ENCODE measurements around the gene FBL. TPM values are rescaled to one million over a fixed set of nuclear protein-coding genes. Genes with fewer than 3 reads are reported as not detected.
A peak's percentile ranks its signal among the peaks of the same experiment; 100 is the strongest.

The FBL gene
- polyA plus RNA-seq, 1 donor (not counting 4 experiments of a cell fraction or from before 2014, with no cell fraction given) = 357 TPM

DNA sequence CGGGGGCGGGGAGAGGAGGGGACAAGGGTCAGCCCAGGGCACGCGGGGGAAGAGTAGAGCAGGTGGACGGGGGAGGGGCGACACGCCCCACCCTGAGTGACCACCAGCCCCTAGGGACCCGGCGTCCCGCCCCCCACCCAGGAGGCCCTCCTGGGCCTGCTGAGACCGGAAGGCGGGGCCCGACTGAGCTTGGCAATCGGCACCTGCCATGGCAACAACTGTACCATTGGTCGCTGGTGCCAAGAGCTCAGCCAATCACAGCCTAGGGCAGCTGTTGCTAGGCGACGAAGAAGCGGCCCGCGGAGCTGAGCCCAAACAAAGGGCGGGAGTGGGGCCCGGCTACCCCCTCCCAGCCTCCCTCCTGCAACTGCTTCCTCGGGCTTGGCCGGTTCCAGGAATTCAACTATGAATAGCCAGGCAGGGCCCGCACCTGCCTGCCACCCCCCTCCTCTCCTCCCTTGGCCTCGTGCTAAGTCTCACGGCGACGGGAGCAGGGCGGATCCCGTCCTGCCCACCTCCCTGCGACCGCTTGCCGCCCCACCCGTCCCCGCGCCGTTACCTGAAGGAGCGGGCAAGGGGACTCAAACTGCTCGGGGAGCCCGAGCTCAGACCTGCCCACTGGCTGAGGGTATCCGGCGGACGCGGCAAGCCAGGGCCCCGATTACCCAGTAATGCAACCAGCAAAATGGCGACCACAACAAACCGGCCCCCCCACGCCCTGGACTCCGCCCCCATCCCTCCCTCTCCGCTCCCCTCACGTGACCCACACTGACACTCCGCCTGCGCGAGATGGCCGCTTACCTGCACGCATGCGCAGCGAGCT, 12.5 kb downstream of the FBL start, which contains the start of gene DYRK1B:
Gene DYRK1B (minus strand): TSS at position 699 of the 823 bp plus-strand sequence. CDS start 2,295 bp downstream, outside the sequence.
- peaks cover 2% of the 10 kb centered on the region for H3K9me1 ChIP-seq (ENCODE audit: control insufficient read depth, extremely low read depth, insufficient read depth, low read length)
- peaks cover 11% of the 10 kb centered on the region for H3K4me1 ChIP-seq (ENCODE audit: control insufficient read depth, extremely low read depth, insufficient read depth, low read length)
- peak within 1 kb of the TSS; percentile 67 for H3K4me2 ChIP-seq (ENCODE audit: control insufficient read depth, extremely low read depth, insufficient read depth, low read depth, low read length)
- no peaks in the 10 kb centered on the region for H4K20me1 ChIP-seq (ENCODE audit: control insufficient read depth, extremely low read depth, insufficient read depth, low read length)
- no peaks in the 10 kb centered on the region for H3K27me3 ChIP-seq (ENCODE audit: control insufficient read depth, extremely low read depth, insufficient read depth, low read length)
- H3K9ac ChIP-seq (ENCODE audit: control insufficient read depth, extremely low read depth, insufficient read depth, low read length) = peak within 1 kb of the TSS; percentile 89
- peak within 1 kb of the TSS; percentile 71 for H2AFZ ChIP-seq (ENCODE audit: control insufficient read depth, low read length)
- no peaks in the 10 kb centered on the region for H3K9me3 ChIP-seq (ENCODE audit: control insufficient read depth, low read depth, low read length)
- peak; percentile 74 for DNase-seq (ENCODE audit: low read depth, low spot score)
- dilution Hi-C loops (cut with MboI; ENCODE audit: extremely low pct_ligation_motif_present, low sequenced_read_pairs) = no loop called here
- FAIRE-seq = peak; percentile 77
- peak within 1 kb of the TSS; percentile 88 for H3K27ac ChIP-seq (ENCODE audit: control insufficient read depth, insufficient read depth, low read length)
- H3K36me3 ChIP-seq (ENCODE audit: control insufficient read depth in 2 of 2, extremely low read depth in 1 of 2, insufficient read depth in 2 of 2, low read length in 2 of 2) = peaks cover 36 to 55% of the 10 kb centered on the region in 2 experiments
- TF ChIP-seq CTCF (optimal IDR thresholded peaks at IDR 0.05 in 1 of 3, IDR thresholded peaks at IDR 0.05 in 1 of 3, conservative IDR thresholded peaks at IDR 0.05 in 1 of 3; ENCODE audit: extremely low read depth in 1 of 3, insufficient read depth in 2 of 3, low read length in 3 of 3) (no peak), EZH2 (IDR thresholded peaks at IDR 0.05; ENCODE audit: low read length) (no peak)
- peak within 1 kb of the TSS; percentile 74 to 90 (median 79) for H3K4me3 ChIP-seq (ENCODE audit: control insufficient read depth in 2 of 3, extremely low read depth in 1 of 3, insufficient read depth in 2 of 3, low read depth in 1 of 3, low read length in 3 of 3)
- H3K79me2 ChIP-seq (ENCODE audit: control insufficient read depth, insufficient read depth, low read length) = peaks cover 12% of the 10 kb centered on the region

DNA sequence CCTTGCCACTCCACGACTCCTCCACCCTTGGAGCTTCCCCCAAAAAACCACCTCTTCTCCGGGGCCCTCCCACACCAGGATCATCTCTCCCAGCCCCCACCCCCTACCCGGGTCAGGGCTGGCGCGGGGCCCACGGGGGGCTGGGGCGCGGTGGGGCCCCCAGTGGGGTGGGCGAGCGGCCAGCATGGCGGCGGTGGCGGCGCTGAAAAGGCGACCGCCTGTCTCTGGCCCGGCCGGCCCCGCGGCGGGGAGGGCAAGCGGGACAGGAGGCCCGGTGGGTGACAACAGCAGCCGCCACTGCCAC, 13.1 kb downstream of the FBL start:
- dilution Hi-C loops (cut with MboI; ENCODE audit: extremely low pct_ligation_motif_present, low sequenced_read_pairs) = no loop called here
- Histone ChIP-seq H3K36me3 (ENCODE audit: control insufficient read depth in 2 of 2, extremely low read depth in 1 of 2, insufficient read depth in 2 of 2, low read length in 2 of 2) (peaks cover 38 to 56% of the 10 kb centered on the region in 2 experiments), H3K79me2 (ENCODE audit: control insufficient read depth, insufficient read depth, low read length) (peaks cover 12% of the 10 kb centered on the region), H3K4me1 (ENCODE audit: control insufficient read depth, extremely low read depth, insufficient read depth, low read length) (peaks cover 11% of the 10 kb centered on the region), H3K4me2 (ENCODE audit: control insufficient read depth, extremely low read depth, insufficient read depth, low read depth, low read length) (peak overlapping the region; percentile 67), H3K27me3 (ENCODE audit: control insufficient read depth, extremely low read depth, insufficient read depth, low read length) (no peaks in the 10 kb centered on the region), H3K27ac (ENCODE audit: control insufficient read depth, insufficient read depth, low read length) (peak overlapping the region; percentile 88), H3K9me1 (ENCODE audit: control insufficient read depth, extremely low read depth, insufficient read depth, low read length) (peaks cover 2% of the 10 kb centered on the region), H2AFZ (ENCODE audit: control insufficient read depth, low read length) (no peak overlapping the region), H3K9me3 (ENCODE audit: control insufficient read depth, low read depth, low read length) (no peaks in the 10 kb centered on the region), H3K9ac (ENCODE audit: control insufficient read depth, extremely low read depth, insufficient read depth, low read length) (peak overlapping the region; percentile 89), H4K20me1 (ENCODE audit: control insufficient read depth, extremely low read depth, insufficient read depth, low read length) (no peaks in the 10 kb centered on the region), H3K4me3 (ENCODE audit: control insufficient read depth in 2 of 3, extremely low read depth in 1 of 3, insufficient read depth in 2 of 3, low read depth in 1 of 3, low read length in 3 of 3) (peak overlapping the region; percentile 74 to 90 (median 79))
- TF ChIP-seq CTCF (optimal IDR thresholded peaks at IDR 0.05 in 1 of 3, IDR thresholded peaks at IDR 0.05 in 1 of 3, conservative IDR thresholded peaks at IDR 0.05 in 1 of 3; ENCODE audit: extremely low read depth in 1 of 3, insufficient read depth in 2 of 3, low read length in 3 of 3) (no peak), EZH2 (IDR thresholded peaks at IDR 0.05; ENCODE audit: low read length) (no peak)
- DNase-seq (ENCODE audit: low read depth, low spot score) (no peak), FAIRE-seq (no peak)

Data from keratinocyte (primary cell).